ENCODE data around the gene RPS17. TPM values are rescaled to one million over a fixed set of nuclear protein-coding genes. Genes with fewer than 3 reads are reported as not detected.

Gene RPS17
- 1,555 and 1,801 TPM in 2 replicates for total RNA-seq (2014; rRNA removed; shearing (Covaris generic))

- DNase-seq (ENCODE audit: low read depth), result peak; percentile 92
These were observed at the start of gene RPS17 for GRCh38 chr15:82540055-82540983. TSS of gene RPS17 (minus strand) at chr15:82540457. CDS start at chr15:82540428, 29 bp downstream.

- DNase-seq (ENCODE audit: low read depth), result no peak
These were observed 47.5 kb upstream of the RPS17 start for GRCh38 chr15:82587805-82588204.

- peak; percentile 26 for DNase-seq (ENCODE audit: low read depth)
These were observed 44.8 kb upstream of the RPS17 start for GRCh38 chr15:82585072-82585471.

GRCh38 chr15:82580713-82581112, 40.5 kb upstream of the RPS17 start:
- DNase-seq (ENCODE audit: low read depth), result no peak

- no peak for DNase-seq (ENCODE audit: low read depth)
These were observed 35.1 kb upstream of the RPS17 start for GRCh38 chr15:82575335-82575734.

GRCh38 chr15:82572986-82573385, 32.7 kb upstream of the RPS17 start:
- DNase-seq (ENCODE audit: low read depth), result no peak

GRCh38 chr15:82572311-82572710, 32.1 kb upstream of the RPS17 start:
- DNase-seq (ENCODE audit: low read depth), result peak; percentile 18

- DNase-seq (ENCODE audit: low read depth), result peak; percentile 64
These were observed 31.5 kb upstream of the RPS17 start for GRCh38 chr15:82571722-82572222.

- peak; percentile 62 for DNase-seq (ENCODE audit: low read depth)
These were observed 30.7 kb upstream of the RPS17 start for GRCh38 chr15:82570721-82571508.

GRCh38 chr15:82569834-82570233, 29.6 kb upstream of the RPS17 start:
- DNase-seq (ENCODE audit: low read depth), result no peak

GRCh38 chr15:82568986-82569385, 28.7 kb upstream of the RPS17 start:
- DNase-seq (ENCODE audit: low read depth), result no peak

GRCh38 chr15:82567661-82568060, 27.4 kb upstream of the RPS17 start:
- DNase-seq (ENCODE audit: low read depth), result no peak

GRCh38 chr15:82566690-82567089, 26.4 kb upstream of the RPS17 start:
- DNase-seq (ENCODE audit: low read depth), result peak; percentile 35

- DNase-seq (ENCODE audit: low read depth), result no peak
These were observed 18.2 kb upstream of the RPS17 start for GRCh38 chr15:82558502-82558901.

GRCh38 chr15:82556315-82557035, 16.2 kb upstream of the RPS17 start:
- no peak for DNase-seq (ENCODE audit: low read depth)

GRCh38 chr15:82554849-82555248, 14.6 kb upstream of the RPS17 start:
- no peak for DNase-seq (ENCODE audit: low read depth)

- peak; percentile 19 for DNase-seq (ENCODE audit: low read depth)
These were observed 14.1 kb upstream of the RPS17 start for GRCh38 chr15:82554351-82554750.

- no peak for DNase-seq (ENCODE audit: low read depth)
These were observed 13.6 kb upstream of the RPS17 start for GRCh38 chr15:82553846-82554245.

- no peak for DNase-seq (ENCODE audit: low read depth)
These were observed 12.6 kb upstream of the RPS17 start for GRCh38 chr15:82552861-82553260.

- DNase-seq (ENCODE audit: low read depth), result peak; percentile 65
These were observed 11.5 kb upstream of the RPS17 start for GRCh38 chr15:82551646-82552247.

GRCh38 chr15:82549199-82549665, 9.0 kb upstream of the RPS17 start:
- DNase-seq (ENCODE audit: low read depth), result no peak
